Putamen (tissue), 1 donor: ENCODE results near the gene TOMM22.

Experiments used
- DNase-seq: peaks from one replicate; pipeline ENCODE4 v3.0.0-alpha.2; 2016; ENCODE audit warnings: low spot score

The TOMM22 gene

GRCh38 chr22:38715852-38716251 is 34.1 kb downstream of the TOMM22 start:
- no peak for DNase-seq

GRCh38 chr22:38716271-38716670 is 34.5 kb downstream of the TOMM22 start:
- DNase-seq, result no peak

GRCh38 chr22:38716826-38717225 is 35.1 kb downstream of the TOMM22 start:
- DNase-seq, result no peak

GRCh38 chr22:38717244-38717643 is 35.5 kb downstream of the TOMM22 start:
- DNase-seq, result no peak

- no peak for DNase-seq
These were observed 36.7 kb downstream of the TOMM22 start for GRCh38 chr22:38718414-38718813.

GRCh38 chr22:38719196-38719595 is 37.4 kb downstream of the TOMM22 start:
- DNase-seq, result no peak

- no peak for DNase-seq
These were observed 38.6 kb downstream of the TOMM22 start for GRCh38 chr22:38720350-38720749.

- DNase-seq, result no peak
These were observed 39.8 kb downstream of the TOMM22 start for GRCh38 chr22:38721551-38721950.

GRCh38 chr22:38724176-38724575 is 42.4 kb downstream of the TOMM22 start:
- DNase-seq, result no peak

- DNase-seq, result peak; percentile 83
These were observed 43.3 kb downstream of the TOMM22 start for GRCh38 chr22:38724926-38725571.

GRCh38 chr22:38725900-38726655 is 44.3 kb downstream of the TOMM22 start:
- no peak for DNase-seq

- DNase-seq, result no peak
These were observed 45.4 kb downstream of the TOMM22 start for GRCh38 chr22:38727123-38727522.

GRCh38 chr22:38727530-38728451 is 46.0 kb downstream of the TOMM22 start:
- DNase-seq, result no peak

- no peak for DNase-seq
These were observed 47.4 kb downstream of the TOMM22 start for GRCh38 chr22:38728871-38729796.

- no peak for DNase-seq
These were observed 48.2 kb downstream of the TOMM22 start for GRCh38 chr22:38729946-38730345.

GRCh38 chr22:38730411-38730871 is 48.7 kb downstream of the TOMM22 start:
- no peak for DNase-seq

GRCh38 chr22:38731703-38732161 is 50.0 kb downstream of the TOMM22 start:
- no peak for DNase-seq

- no peak for DNase-seq
These were observed 50.6 kb downstream of the TOMM22 start for GRCh38 chr22:38732251-38732815.

GRCh38 chr22:38733329-38733723 is 51.6 kb downstream of the TOMM22 start:
- peak; percentile 60 for DNase-seq

- peak; percentile 96 for DNase-seq
These were observed 52.1 kb downstream of the TOMM22 start for GRCh38 chr22:38733724-38734381.
